Body of pancreas (tissue), 4 donors: ENCODE measurements around the gene PLAAT4. TPM values are rescaled to one million over a fixed set of nuclear protein-coding genes. Genes with fewer than 3 reads are reported as not detected.

Source experiments
- ATAC-seq: fragments of 150-250 bp; one replicate; pipeline ENCODE4 v1.9.1; 2016
- DNase-seq, 4 donors: peaks; one replicate each; pipeline ENCODE4 v3.0.0-alpha.2; 2019
- H3K27ac ChIP-seq, 4 donors: fragments of 200-600 bp; sonication (generic); 1 replicate in 3 of 4; 2 replicates in 1 of 4; pipeline versions ENCODE4 v1.5.1 to v1.6.1; 2016 to 2019; ENCODE audit warnings: mild to moderate bottlenecking in 1 of 4, mixed read lengths in 1 of 4, moderate library complexity in 1 of 4
- H3K27me3 ChIP-seq, 2 donors: fragments of 200-600 bp; sonication (generic); one replicate each; pipeline ENCODE4 v1.6.0; 2016; ENCODE audit warnings: mild to moderate bottlenecking in 1 of 2
- H3K36me3 ChIP-seq, 2 donors: fragments of 200-600 bp; sonication (generic); replicated peaks in 1 of 2; 2 replicates each; pipeline ENCODE4 v1.5.1; 2016; ENCODE audit warnings: low read depth in 2 of 2; ENCODE audit not compliant: insufficient read depth in 1 of 2
- H3K4me1 ChIP-seq: fragments of 200-600 bp; sonication (generic); one replicate; pipeline ENCODE4 v1.6.0; 2016
- H3K4me3 ChIP-seq, 2 donors: fragments of 200-600 bp; sonication (generic); 1 replicate in 1 of 2; 2 replicates in 1 of 2; pipeline ENCODE4 v1.5.1; 2016 to 2019
- H3K9me3 ChIP-seq, 3 donors: fragments of 200-600 bp; sonication (generic); 1 replicate in 2 of 3; 2 replicates in 1 of 3; pipeline ENCODE4 v1.5.1; 2016
- POLR2A ChIP-seq, 3 donors: fragments of 450-650 bp; IDR thresholded peaks; one replicate each; pipeline ENCODE4 v1.6.1; 2016; ENCODE audit warnings: antibody characterized with exemption in 3 of 3, mild to moderate bottlenecking in 2 of 3
- WGBS, 2 donors: methylation state at CpG; one replicate each; pipeline ENCODE4 v1.1.5; 2017; 5-methylcytosine and 5-hydroxymethylcytosine counted together
- intact Hi-C: fragments of 100-400 bp; cut with DNase I; formaldehyde crosslinking; loops from one replicate; pipeline ENCODE4 v1.15.1; 2023
- total RNA-seq, 2 donors: library from RNA; depleted of rRNA; stranded (reverse); fragments of >200 nt; gene quantifications; one replicate each; pipeline ENCODE4 v1.1.0, GENCODE V29; 2016
- TF ChIP-seq, protein P1 (sequence below), 7 experiments: fragments of 450-650 bp in 4 of 7; fragments of 200-600 bp in 3 of 7; sonication (generic) in 3 of 7; IDR thresholded peaks; one replicate each; pipeline ENCODE4 v1.5.1; 2016 to 2019; ENCODE audit warnings: antibody characterized with exemption in 7 of 7

PLAAT4 gene
- total RNA-seq, 2 donors from 2014 or later = 4.0 to 14.5 TPM

DNA sequence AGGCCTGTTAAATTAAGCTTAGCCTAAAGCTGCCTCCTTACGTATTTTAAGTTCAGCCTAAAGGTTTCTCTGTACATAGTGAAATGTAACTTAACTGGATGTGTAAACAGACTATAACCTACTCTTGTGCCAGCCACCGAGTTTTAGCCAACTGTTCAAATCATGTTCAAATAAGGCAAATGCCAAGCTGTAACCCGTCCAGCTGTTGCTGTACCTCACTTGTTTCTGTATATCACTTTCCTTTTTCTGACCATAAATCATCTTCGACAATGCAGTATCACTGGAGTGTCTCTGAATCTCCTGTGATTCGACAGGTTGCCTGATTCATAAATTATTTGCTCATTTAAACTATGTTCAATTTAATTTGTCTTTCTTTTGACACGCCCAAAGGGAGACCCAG, 41.6 kb upstream of the PLAAT4 start:
- Histone ChIP-seq H3K27me3 (no peaks in the 10 kb centered on the region), H3K4me1 (peaks cover 34% of the 10 kb centered on the region), H3K27ac (peak overlapping the region in 3 of 4 donors; percentile 21 to 66 (median 43)), H3K4me3 (no peak overlapping the region), H3K36me3 (no peaks in the 10 kb centered on the region), H3K9me3 (no peaks in the 10 kb centered on the region)
- DNase-seq = peak; percentile 48 to 80 (median 64)
- ATAC-seq = peak; percentile 17
- intact Hi-C loops = no loop called here
- WGBS, 2 donors = 21 to 40% methylated on average over 6 of the region's 6 CpGs
- TF ChIP-seq, protein P1, sequence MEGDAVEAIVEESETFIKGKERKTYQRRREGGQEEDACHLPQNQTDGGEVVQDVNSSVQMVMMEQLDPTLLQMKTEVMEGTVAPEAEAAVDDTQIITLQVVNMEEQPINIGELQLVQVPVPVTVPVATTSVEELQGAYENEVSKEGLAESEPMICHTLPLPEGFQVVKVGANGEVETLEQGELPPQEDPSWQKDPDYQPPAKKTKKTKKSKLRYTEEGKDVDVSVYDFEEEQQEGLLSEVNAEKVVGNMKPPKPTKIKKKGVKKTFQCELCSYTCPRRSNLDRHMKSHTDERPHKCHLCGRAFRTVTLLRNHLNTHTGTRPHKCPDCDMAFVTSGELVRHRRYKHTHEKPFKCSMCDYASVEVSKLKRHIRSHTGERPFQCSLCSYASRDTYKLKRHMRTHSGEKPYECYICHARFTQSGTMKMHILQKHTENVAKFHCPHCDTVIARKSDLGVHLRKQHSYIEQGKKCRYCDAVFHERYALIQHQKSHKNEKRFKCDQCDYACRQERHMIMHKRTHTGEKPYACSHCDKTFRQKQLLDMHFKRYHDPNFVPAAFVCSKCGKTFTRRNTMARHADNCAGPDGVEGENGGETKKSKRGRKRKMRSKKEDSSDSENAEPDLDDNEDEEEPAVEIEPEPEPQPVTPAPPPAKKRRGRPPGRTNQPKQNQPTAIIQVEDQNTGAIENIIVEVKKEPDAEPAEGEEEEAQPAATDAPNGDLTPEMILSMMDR (IDR thresholded peaks at IDR 0.05) = no peak
- TF ChIP-seq POLR2A (IDR thresholded peaks at IDR 0.05) = no peak

DNA sequence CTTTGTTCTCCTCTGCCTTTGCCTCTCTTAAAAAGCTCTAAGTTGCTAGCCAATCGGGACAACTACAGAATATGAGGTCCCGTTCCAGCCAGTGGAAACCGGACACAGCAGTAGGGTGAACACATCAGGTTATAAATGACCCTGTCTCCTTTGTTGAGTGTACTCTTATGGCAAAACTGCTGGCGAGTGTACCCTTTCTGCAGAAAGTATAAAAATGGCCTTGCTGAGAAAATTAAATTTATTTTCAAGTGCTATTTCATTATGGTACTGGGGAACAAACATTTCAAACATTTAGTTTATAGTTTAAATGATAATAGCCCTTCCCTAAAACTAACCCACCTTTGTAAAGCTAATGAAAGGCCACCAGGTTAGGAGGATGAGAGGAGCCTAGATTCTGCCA, 36.7 kb upstream of the PLAAT4 start:
- WGBS, 2 donors = 80 to 94% methylated on average over 4 of the region's 4 CpGs
- TF ChIP-seq, protein P1 (IDR thresholded peaks at IDR 0.05) = no peak
- TF ChIP-seq POLR2A (IDR thresholded peaks at IDR 0.05) = no peak

GRCh38 chr11:63501236-63501635, 35.4 kb upstream of the PLAAT4 start:
- ATAC-seq = no peak

More for the DNA sequence above, 36.7 kb upstream of the PLAAT4 start:
- Histone ChIP-seq H3K27ac (no peak overlapping the region), H3K9me3 (no peaks in the 10 kb centered on the region), H3K4me1 (peaks cover 33% of the 10 kb centered on the region), H3K27me3 (no peaks in the 10 kb centered on the region), H3K4me3 (no peak overlapping the region), H3K36me3 (no peaks in the 10 kb centered on the region)
- no peak for ATAC-seq
- intact Hi-C loops = loop anchor here (10.0 kb wide), 1 partner anchor 135 kb away; no protein-coding TSS in a partner anchor
- no peak for DNase-seq

GRCh38 chr11:63502252-63502820, 34.3 kb upstream of the PLAAT4 start:
- ATAC-seq (no peak), DNase-seq (no peak)
- Histone ChIP-seq H3K4me3 (no peak overlapping the region), H3K27ac (peak overlapping the region in 3 of 4 donors; percentile 22 to 56 (median 40)), H3K27me3 (no peaks in the 10 kb centered on the region), H3K9me3 (no peaks in the 10 kb centered on the region), H3K4me1 (peaks cover 50% of the 10 kb centered on the region), H3K36me3 (no peaks in the 10 kb centered on the region)
- intact Hi-C loops = loop anchor here (10.0 kb wide), 1 partner anchor 132 kb away; no protein-coding TSS in a partner anchor
- 12 to 26% methylated on average over 2 of the region's 2 CpGs for WGBS, 2 donors
- TF ChIP-seq, protein P1 (IDR thresholded peaks at IDR 0.05) = no peak
- TF ChIP-seq POLR2A (IDR thresholded peaks at IDR 0.05) = no peak

More at GRCh38 chr11:63501236-63501635, 35.4 kb upstream of the PLAAT4 start:
- intact Hi-C loops = loop anchor here (10.0 kb wide), 1 partner anchor 134 kb away; no protein-coding TSS in a partner anchor
- TF ChIP-seq, protein P1 (IDR thresholded peaks at IDR 0.05) = no peak
- TF ChIP-seq POLR2A (IDR thresholded peaks at IDR 0.05) = no peak
- 44 to 54% methylated on average over 1 of the region's 1 CpG for WGBS, 2 donors
- no peak overlapping the region for H3K27ac ChIP-seq
- peaks cover 43% of the 10 kb centered on the region for H3K4me1 ChIP-seq
- H3K36me3 ChIP-seq = no peaks in the 10 kb centered on the region
- H3K9me3 ChIP-seq = no peaks in the 10 kb centered on the region
- H3K27me3 ChIP-seq = no peaks in the 10 kb centered on the region
- no peak overlapping the region for H3K4me3 ChIP-seq
- no peak for DNase-seq

DNA sequence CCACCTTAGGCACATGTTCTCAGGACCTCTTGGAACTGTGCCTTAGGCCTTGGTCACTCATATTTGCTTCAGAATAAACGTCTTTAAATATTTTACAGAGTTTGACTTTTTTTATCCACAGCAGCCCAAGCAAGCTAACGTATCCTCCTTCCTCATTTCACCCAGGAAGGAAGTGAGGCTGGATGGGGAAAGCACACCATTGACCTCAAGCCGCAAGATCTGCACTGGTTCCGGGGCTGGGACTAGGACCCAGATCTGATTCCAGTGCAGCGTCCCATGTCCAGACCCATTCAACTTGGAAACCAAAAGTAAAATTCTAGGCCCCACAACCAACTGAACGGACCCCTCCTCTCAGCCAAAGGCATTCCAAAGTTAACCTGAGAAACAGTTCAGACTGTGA, 33.1 kb upstream of the PLAAT4 start:
- Histone ChIP-seq H3K27me3 (no peaks in the 10 kb centered on the region), H3K9me3 (no peaks in the 10 kb centered on the region), H3K4me1 (peaks cover 50% of the 10 kb centered on the region), H3K4me3 (no peak overlapping the region), H3K36me3 (no peaks in the 10 kb centered on the region), H3K27ac (peak overlapping the region in 3 of 4 donors; percentile 9 to 56 (median 40))
- DNase-seq (peak in 3 of 4 donors; percentile 29 to 46 (median 32)), ATAC-seq (no peak)
- intact Hi-C loops = loop anchor here (10.0 kb wide), 1 partner anchor 131 kb away; no protein-coding TSS in a partner anchor
- 52 to 53% methylated on average over 6 of the region's 6 CpGs for WGBS, 2 donors
- TF ChIP-seq POLR2A (IDR thresholded peaks at IDR 0.05) = no peak
- TF ChIP-seq, protein P1 (IDR thresholded peaks at IDR 0.05) = no peak
